ENCODE measurements around the gene GFER. TPM values are rescaled to one million over a fixed set of nuclear protein-coding genes. Genes with fewer than 3 reads are reported as not detected.

Gene GFER
- total and polyA plus RNA-seq, 2 of the 8 experiments (the other 6 are each of a cell fraction or from before 2014, with no cell fraction given), result 17.7 to 37.9 TPM

DNA sequence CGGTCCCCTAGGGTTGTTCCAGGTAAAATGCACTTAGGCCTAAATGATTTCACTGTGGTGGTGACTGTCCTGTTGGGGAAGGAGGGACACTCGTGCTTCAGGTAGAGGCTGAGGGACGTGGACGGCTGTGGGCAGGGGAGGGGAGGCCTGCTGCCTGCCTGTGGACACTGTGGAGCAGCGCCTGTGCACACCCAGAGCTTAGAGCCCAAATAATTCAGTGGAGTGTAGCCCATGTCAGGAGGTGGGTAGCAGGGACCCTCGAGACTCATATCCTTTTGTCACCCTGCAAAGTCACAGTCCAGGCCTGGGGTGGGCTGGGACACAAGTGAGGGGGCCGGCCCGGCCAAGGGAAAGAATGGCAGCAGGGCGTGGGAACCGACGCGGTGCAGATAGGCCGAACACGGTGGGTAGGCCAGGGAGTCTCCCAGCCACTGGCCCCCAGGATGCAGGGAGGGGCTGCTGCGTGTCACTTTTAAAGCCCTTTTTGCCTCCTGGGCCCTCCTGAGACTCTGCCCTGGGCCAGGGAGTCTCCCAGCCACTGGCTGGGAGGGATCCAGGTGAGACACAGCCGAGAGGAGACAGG lies 42.0 kb downstream of the GFER start (continued):
- TF ChIP-seq JUN (IDR thresholded peaks at IDR 0.05; ENCODE audit: low read depth, low read length) (no peak), PHF8 (conservative IDR thresholded peaks at IDR 0.05; ENCODE audit: low read depth, low read length) (no peak), SIX5 (IDR thresholded peaks at IDR 0.05; ENCODE audit: low read depth, low read length) (no peak), TEAD4 (IDR thresholded peaks at IDR 0.05; ENCODE audit: low read depth, low read length) (no peak), CBX8 (IDR thresholded peaks at IDR 0.05; ENCODE audit: borderline replicate concordance, low read depth, low read length) (no peak), SAP30 (IDR thresholded peaks at IDR 0.05; ENCODE audit: insufficient read depth, insufficient replicate concordance, low read length) (no peak)
